ENCODE measurements around the gene CCNB2.
"Not testable (repeated sequence)": the region's sequence is repeated elsewhere in the genome, so short reads cannot be mapped to it uniquely, and the experiment has no call there.

The CCNB2 gene

DNA sequence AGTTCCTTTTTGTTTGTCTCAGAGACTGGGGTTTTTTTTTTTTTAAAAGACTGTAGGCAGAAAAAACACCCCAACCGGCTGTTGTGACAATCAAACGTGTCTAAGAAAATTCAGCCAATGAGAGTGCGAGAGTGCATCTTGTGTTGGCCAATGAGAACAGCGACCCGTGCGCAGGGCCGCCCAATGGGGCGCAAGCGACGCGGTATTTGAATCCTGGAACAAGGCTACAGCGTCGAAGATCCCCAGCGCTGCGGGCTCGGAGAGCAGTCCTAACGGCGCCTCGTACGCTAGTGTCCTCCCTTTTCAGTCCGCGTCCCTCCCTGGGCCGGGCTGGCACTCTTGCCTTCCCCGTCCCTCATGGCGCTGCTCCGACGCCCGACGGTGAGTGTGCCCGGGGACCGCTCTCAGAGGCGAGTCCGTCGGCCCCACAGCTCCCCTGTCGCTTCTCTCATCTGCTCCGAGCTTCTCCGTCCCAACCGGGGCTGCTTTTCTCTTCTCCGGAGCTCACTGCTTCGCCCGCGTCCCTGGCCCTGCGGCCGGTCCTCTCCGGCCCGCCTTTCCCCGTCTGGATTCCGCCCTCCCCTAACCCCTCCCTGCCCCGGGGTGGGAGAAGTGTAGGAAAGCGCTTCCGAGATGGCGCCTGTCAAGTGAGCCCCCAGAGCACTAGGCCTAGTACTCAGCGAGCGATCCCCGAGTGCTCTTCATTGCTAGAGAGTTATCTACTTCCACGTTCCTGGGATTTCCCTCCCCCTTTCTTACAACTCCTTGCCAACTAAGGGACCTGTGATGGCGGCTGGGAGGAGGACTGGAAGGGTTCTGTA, at the start of gene CCNB2:
CCNB2 (plus strand) TSS at position 235 of the 821 bp plus-strand sequence; CDS start at position 358, 123 bp downstream.
- peak; percentile 100 for ATAC-seq
- peak; percentile 78 for DNase-seq

DNA sequence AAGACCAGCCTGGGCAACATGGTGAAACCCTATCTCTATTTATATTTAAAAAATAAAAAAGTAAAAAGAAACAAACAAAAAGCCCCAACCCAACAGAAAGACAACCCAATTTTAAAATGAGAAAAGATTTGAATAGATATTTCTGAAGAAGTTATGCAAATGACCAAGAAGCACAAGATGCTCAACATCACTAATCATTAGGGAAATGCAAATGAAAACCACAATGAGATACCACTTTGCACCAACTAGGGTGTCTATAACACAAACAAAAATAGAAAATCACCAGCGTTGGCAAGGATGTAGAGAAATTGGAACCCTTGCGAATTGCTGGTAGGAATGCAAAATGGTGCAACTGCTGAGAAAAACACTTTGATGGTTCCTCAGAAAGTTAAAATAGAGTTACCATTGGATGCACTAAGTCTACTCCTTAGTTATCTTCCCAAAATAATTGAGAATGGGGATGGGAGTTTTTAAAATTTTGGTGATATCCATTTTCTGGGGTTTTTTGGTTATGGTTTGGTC, 45.8 kb upstream of the CCNB2 start:
- no peak for ATAC-seq

DNA sequence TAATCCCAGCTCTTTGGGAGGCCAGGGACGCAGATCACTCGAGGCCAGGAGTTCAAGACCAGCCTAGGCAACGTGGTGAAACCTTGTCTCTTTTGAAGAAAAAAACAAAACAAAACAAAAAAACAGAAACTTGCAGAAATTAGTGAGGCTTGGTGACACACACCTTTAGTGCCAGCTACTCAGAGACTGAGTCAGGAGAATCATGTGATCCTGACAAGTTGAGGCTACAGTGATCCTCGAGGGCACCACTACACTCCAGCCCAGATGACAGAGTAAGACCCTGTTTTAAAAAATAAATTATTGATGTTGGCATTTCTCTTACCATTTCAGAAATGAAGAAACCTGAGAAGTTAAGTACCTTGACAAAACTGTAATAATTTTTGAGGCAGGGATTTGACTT, 44.6 kb upstream of the CCNB2 start:
- no peak for ATAC-seq

More for the DNA sequence above, 45.8 kb upstream of the CCNB2 start:
- DNase-seq = no peak

DNA sequence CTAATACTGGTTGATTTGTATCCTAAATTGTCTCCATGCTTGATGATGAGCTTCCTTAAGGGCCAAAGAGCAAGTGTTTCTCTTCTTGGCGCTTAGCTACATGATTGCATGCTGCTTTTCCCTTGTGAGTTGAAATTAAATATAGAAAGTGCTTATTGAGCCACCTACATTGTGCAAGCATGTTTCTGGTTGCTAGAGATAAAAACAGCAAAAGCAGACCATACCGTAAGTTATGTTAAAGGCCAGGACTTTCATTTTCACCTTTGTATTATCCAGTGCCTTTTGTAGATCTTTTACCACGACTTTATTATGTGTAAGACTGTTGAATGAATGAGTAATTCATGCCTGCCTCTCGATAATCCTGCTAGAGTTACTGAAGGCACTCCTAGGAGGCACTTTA, 41.9 kb upstream of the CCNB2 start:
- ATAC-seq = no peak
- no peak for DNase-seq

More for the DNA sequence above, 44.6 kb upstream of the CCNB2 start:
- DNase-seq = no peak

DNA sequence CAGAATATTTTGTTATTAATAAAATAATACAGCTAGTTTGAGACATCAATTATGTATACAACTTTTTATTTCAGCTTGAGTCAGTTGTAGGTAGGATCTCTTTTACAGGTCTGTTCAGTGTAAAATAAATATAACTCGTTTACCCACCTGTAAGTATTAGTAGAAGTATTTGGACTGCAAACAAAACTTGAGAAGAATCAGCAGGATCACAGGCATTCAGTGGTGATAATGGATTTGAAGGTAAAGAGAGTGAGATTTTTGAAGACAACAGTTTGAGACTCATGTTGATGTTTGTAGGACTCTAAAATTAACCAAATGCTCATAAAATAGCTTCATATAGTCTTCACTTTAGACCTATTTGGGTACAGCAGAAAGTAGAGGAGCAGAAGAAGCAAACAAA, 35.5 kb upstream of the CCNB2 start:
- DNase-seq (no peak), ATAC-seq (no peak)

DNA sequence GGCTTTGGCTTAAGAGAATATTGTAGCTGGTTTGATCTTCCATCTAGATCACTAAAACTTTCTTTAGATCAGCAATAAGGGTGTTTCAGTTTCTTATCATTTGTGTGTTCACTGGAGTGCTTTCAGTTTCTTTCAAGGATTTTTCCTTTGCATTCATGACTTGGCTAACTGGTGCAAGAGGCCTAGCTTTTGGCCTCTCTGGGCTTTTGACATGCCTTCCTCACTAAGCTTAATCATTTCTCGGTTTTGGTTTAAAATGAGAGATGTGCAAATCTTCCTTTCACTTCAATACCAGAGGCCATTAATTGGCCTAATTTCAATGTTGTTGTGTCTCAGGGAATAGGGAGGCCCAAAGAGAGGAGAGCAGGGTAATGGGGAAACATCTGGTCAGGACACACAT, 30.3 kb upstream of the CCNB2 start:
- ATAC-seq (peak; percentile 52), DNase-seq (no peak)

DNA sequence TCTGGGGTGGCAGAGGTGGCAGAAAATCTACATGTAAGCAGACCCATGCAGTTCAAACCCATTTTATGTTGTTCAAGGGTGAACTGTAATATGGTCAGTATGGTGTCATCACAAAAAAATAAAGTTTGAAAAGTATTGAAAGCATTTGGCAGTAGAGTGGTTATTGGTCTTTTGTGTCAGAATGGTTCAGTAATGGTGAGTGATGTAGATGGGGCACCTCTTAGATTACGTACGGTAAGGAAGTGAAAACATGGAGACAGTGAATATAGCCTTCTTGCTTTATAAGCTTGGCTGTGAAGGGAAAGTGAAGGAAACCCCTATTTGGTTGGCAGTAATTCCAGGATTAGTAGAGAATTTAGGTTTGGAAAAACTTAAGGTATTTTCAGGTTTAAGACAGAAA, 17.2 kb upstream of the CCNB2 start:
- DNase-seq = no peak
- no peak for ATAC-seq

DNA sequence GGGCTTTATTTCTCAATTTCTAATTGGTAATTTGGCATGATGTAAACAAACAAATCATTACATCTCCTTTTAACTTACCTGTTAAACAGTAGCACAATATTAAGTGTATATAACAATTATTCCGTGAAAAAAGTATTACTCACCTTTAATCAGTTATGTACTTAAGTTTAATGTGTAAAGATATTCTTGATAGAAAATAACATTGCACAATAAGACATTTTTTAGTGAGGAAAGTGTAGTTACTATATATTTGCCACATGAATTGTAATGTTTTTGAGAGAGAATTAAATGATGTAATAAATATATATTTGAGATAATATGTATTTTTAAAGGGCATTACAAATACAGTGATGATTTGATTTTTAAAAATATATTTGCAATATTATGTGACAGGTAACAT, 10.9 kb upstream of the CCNB2 start:
- ATAC-seq = no peak
- no peak for DNase-seq

DNA sequence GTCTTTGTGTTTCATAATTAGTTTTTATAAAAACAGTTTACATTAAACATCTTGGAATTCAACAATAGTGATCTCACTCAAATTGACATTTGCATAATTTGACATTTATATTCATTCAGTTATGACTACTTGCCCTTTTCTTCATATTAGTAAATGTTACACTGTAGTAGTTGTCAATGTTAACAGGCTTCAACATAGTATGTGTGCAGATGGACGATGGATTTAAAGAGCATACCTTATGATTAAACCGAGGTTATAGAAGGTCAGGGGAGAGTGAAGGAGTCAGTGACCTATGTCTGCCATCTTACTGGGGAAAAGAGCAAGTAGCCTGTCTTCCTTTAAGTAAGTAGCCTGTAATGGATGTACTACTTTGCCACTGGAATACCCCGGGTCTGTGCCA, 8.5 kb upstream of the CCNB2 start:
- DNase-seq = no peak
- peak; percentile 55 for ATAC-seq

DNA sequence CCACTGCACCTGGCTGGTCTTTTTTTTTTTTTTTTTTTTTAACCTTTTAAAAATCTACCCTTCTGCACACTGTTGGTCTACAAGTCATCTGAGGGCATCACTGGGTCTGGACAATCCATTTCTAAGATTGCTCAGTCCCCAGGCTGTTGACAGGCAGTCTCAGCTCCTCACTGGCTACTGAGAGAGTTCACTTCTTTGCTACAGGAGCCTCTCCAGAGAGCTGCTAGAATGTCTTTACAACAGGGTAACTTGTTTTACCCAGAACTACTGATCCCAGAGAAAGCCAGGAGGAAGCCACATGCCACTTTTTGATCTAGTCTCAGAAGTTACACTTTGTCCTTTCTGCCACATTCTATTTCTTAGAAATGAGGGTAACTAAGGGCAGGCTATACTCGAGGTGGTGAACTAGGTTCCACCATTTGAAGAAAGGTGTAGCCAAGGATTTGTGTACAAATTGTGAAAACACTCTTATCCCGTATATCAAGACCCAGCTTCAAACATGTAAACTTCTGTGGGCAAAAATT, 5.7 kb upstream of the CCNB2 start:
- DNase-seq (no peak), ATAC-seq (no peak)

DNA sequence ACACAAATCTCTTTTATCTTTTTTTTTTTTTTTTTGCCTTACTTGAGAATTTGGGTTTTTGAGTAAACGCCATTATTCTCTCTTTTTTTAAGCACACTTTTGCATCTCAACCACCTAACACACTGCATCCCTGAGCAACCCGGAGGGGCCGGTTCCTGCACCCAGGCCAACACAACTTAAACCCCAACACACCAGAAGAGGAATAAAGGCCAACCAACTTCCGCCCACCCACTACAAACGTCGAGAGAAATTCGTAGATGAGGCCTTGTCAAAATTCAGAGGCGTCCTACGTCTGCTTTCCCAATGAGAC, 389 bp upstream of the CCNB2 start:
- DNase-seq (no peak), ATAC-seq (no peak)

DNA sequence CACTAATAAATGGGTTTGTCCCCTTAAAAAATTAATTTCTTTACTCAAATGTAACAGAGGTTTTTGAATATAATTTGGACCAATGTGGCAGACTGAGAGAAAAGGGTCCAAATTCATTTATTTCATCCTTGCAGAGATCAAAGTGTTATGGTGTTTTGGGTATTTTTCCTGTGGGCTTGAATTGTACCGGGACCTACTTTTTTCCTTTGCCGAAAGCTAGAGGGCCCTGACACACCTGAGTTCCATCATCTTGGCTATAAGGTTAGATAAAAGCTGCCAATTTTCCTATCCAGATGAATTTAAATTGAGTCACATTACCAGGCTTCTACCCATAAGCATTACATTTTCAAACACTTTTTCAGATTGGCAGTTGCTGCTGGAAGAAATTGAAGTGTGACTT, 908 bp downstream of the CCNB2 start:
- no peak for ATAC-seq

DNA sequence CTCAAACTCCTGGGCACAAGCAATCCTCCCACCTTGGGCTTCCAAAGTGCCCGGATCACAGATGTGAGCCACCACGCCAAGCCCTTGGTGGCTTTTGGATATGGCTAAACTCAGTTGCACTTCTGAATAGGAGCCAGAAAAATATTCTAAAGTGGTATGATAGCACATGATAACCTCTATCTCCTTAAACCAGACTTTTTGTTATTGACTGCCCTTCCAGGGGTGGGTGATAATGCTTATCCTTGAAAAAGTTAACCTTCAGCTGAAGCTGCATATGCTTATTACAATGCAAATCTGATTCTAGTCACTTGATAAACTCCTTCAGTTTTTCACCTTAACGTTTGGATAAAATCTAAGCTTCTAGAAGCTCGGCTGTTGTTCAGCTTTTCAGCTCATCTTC, 6.3 kb downstream of the CCNB2 start:
- DNase-seq (no peak), ATAC-seq (no peak)

More for the DNA sequence above, 908 bp downstream of the CCNB2 start:
- DNase-seq = no peak

DNA sequence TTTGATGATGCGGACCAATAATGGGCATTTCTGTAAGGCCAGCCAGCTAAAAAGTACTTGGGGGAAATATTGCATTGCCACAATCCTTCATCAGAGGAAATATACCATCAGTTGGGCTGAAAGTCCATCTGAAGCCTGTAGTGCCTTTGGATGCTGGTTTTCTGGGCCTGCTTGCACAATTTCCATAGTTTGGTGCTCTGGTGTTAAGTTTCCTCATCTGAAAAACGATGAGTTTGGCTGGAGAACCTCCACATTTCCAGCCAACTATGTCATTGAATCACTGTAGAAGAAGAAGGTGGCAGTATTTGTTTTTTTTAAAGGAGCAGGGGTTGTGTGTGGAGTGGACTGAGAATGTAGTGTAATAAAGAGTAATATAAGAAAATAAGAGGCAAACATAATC, 10.1 kb downstream of the CCNB2 start:
- DNase-seq (no peak), ATAC-seq (no peak)

DNA sequence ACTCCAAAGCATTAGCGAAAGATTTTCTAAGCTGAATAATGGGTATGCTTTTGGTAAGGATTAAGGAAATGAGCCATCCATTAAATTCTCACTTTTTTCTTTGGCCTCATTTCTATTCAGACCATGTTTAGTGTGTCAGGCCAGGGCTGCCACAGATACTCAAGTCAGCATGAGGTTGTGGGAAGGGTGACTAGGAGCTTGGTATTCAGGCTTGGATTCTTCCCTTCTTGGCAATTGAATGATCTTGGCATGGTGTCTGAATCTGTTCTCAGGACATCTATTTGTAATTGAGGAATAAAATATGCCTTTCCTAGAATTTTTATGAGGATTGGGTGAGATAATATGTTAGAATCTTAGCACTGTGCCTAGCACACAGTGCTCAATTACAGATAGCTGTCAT, 11.2 kb downstream of the CCNB2 start:
- no peak for ATAC-seq
- DNase-seq = no peak

DNA sequence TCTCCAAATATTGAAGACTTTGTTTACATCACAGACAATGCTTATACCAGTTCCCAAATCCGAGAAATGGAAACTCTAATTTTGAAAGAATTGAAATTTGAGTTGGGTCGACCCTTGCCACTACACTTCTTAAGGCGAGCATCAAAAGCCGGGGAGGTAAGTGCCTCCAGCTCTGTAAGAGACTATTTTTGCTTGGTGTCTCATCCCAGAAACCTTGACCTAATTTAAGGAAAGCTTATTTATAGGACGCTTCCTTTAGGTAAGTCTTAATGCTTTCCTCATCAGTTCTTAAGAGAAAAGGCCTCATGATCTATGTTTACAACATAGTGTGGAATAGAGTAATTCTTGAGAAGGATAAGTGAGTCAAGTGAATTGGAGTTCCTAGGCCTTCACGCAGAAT, 11.8 kb downstream of the CCNB2 start:
- DNase-seq = no peak
- ATAC-seq = no peak

DNA sequence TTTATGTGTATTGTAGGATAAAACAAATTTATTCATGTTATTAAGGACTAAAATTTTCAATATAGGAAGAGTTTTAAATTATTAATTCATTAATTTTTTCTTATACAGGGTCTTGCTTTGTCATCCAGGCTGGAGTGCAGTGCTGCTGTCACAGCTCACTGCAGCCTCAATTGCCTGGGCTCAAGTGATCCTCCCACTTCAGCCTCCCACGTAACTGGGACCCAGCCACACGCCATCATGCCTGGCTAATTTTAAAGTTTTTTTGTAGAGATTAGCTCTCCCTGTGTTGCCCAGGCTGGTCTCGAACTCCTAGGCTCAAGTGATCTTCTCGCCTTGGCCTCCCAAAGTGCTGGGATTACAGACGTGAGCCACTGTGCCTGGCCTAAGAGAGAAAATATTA, 14.7 kb downstream of the CCNB2 start:
- DNase-seq (no peak), ATAC-seq (no peak)

DNA sequence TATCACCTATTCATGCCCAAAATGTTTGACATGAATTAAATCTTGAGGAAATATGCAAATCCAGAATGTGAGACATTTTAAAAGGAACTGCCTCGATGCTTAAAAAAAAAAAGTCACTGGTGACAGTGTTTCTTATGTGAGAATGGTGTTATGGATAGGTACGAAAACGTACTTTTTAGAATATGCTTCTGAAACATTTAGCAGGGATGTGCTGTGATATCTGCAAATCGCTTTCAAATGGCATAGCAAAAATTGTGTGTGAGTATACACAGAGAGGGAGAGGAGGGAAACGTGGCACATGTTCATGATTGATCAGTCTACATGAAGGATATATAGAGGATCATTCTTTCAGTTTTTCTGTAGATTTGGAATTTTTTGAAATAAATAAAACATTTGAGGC, 16.0 kb downstream of the CCNB2 start:
- ATAC-seq = no peak
- no peak for DNase-seq

DNA sequence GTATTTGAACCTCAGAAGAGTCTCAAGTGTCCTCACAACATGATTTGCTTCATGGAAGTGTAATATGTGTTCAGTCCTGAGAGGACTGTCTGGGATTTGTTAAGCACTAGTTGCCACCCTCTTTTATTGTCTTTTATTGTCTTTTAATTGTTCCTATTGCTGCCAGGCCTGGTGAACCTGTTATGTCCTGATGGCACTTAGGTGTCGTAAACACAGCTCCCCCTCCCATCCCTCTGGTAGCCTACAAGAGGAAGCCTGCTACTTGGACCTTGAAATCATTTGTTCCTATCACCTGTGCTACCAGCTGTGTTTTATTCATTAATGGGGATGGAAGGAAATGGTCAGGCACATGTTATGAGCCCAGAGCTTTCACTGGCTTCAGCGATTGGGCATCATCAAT, 19.3 kb downstream of the CCNB2 start:
- no peak for ATAC-seq
- DNase-seq = no peak

DNA sequence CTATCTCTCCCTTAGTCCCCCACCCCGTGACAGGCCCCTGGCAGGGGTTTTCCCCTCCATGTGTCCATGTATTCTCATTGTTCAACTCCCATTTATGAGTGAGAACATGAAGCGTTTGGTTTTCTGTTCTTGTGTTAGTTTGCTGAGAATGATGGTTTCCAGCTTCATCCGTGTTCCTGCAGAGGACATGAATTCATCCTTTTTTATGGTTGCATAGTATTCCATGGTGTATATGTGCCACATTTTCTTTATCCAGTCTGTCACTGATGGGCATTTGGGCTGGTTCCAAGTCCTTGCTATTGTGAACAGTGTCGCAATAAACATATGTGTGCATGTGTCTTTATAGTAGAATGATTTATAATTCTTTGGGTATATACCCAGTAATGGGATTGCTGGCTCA, 20.7 kb downstream of the CCNB2 start:
- DNase-seq, ATAC-seq: not testable (repeated sequence)

DNA sequence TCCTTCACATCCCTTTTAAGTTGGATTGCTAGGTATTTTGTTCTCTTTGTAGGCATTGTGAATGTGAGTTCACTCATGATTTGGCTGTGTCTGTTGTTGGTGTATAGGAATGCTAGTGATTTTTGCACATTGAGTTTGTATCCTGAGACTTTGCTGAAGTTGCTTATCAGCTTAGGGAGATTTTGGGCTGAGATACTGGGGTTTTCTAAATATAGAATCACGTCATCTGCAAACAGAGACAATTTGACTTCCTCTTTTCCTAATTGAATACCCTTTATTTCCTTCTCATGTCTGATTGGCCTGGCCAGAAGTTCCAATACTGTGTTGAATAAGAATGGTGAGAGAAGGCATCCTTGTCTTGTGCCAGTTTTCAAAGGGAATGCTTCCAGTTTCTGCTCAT, 22.3 kb downstream of the CCNB2 start:
- DNase-seq, ATAC-seq: not testable (repeated sequence)

DNA sequence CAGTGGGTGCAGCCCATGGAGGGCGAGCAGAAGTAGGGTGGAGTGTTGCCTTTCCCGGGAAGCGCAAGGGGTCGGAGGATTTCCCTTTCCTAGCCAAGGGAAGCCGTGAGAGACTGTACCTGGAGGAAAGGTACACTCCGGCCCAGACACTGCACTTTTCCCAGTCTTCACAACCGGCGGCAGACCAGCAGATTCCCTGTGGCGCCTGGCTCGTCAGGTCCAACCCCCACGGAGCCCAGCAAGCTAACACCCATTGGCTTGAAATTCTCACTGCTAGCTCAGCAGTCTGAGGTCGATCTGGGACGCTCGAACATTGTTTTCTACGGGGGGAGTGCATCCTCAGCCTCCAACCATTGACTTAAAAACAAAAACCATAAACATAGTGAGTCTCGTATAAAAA, 26.5 kb downstream of the CCNB2 start:
- ATAC-seq (no peak), DNase-seq (no peak)

DNA sequence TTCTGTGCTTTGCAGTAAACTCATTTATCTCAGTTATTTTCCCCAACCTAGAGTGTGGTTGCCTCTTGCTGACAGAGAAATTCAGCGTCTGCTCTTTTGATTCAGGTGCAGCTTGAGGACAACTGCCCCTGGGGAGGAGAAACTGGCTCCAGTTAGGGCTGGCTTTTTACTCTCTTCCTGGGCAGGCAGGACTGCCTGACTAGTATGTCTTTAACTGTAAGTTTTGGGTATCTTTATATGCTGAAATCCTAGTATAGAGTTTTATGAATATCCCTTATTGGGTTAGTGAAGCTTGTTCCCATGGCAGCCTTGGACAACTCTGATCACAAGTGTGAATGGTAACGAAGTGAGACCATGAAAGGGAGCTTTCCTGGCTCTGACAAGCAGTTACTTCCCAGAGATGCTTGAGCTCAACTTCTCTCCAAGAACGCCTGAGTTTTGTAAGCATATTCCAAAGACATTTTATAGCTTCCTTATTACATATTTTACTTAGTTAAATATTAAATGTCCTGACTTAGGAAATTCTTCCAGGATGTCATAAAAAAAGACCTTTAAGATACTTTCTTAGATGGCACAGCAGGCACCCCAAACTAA, 27.1 kb downstream of the CCNB2 start:
- no peak for ATAC-seq
- DNase-seq = no peak
